ENCODE measurements around the gene CFAP46.

GRCh38 chr10:132926777-132927650 is 15.4 kb downstream of the CFAP46 start:
- TF ChIP-seq POLR2AphosphoS5 (IDR thresholded peaks at IDR 0.05; ENCODE audit: low read depth, low read length): no peak
- TF ChIP-seq TAF1 (IDR thresholded peaks at IDR 0.05; ENCODE audit: borderline replicate concordance, insufficient read depth, low read length): no peak
- no peak for TF ChIP-seq REST (IDR thresholded peaks at IDR 0.05; ENCODE audit: insufficient read depth in 1 of 2, low read depth in 2 of 2, low read length in 2 of 2)
- TF ChIP-seq SIN3A (IDR thresholded peaks at IDR 0.05; ENCODE audit: borderline replicate concordance, insufficient read depth, low read length): no peak
- no peak for TF ChIP-seq FOXP2 (optimal IDR thresholded peaks at IDR 0.05; ENCODE audit: borderline replicate concordance, extremely low read depth, extremely low read length, insufficient read depth)
